Renal cortex interstitium (tissue), 15 donors: ENCODE results near the gene STX17. TPM values are rescaled to one million over a fixed set of nuclear protein-coding genes. Genes with fewer than 3 reads are reported as not detected.
"Not testable (repeated sequence)": the region's sequence is repeated elsewhere in the genome, so short reads cannot be mapped to it uniquely, and the experiment has no call there.

Source experiments
- DNase-seq, 11 donors: peaks; one replicate each; pipeline ENCODE4 v3.0.0-alpha.2; 2013; ENCODE audit warnings: low read depth in 9 of 11, low spot score in 4 of 11; ENCODE audit errors: extremely low read depth in 1 of 11
- long read RNA-seq, 16 experiments: transcript quantifications; one replicate each; lab custom pipeline, GENCODE V29; 2026
- polyA plus RNA-seq, 3 donors: library from polyadenylated mRNA; unstranded; fragments of 120-200 nt; gene quantifications; one replicate each; pipeline ENCODE4 v1.2.1, GENCODE V29; 2013; ENCODE audit not compliant: insufficient read length in 3 of 3

The STX17 gene
- 10 to 100 TPM; 23.1 to 38.1 (median 27.9) TPM for polyA plus RNA-seq
- long read RNA-seq, donor 1, partial matches to known transcripts = 0 of 2 reads
- long read RNA-seq, donor 1, other reads (novel, unspliced or antisense) = 0 of 2 reads
- long read RNA-seq, donor 2, transcript STX17-201 (8 exons, 2,713 nt) = major isoform, 7 of 10 reads
- long read RNA-seq, donor 2, partial matches to known transcripts = 0 of 10 reads
- long read RNA-seq, donor 2, other reads (novel, unspliced or antisense) = 0 of 10 reads
- long read RNA-seq, donor 3, transcript STX17-201 (8 exons, 2,713 nt) = major isoform, 6 of 23 reads
- long read RNA-seq, donor 3, partial matches to known transcripts = 16 of 23 reads
- long read RNA-seq, donor 3, other reads (novel, unspliced or antisense) = 0 of 23 reads
- long read RNA-seq, donor 4, transcript STX17-201 (8 exons, 2,713 nt) = major isoform, 5 of 13 reads
- long read RNA-seq, donor 4, partial matches to known transcripts = 8 of 13 reads
- long read RNA-seq, donor 4, other reads (novel, unspliced or antisense) = 0 of 13 reads
- long read RNA-seq, donor 5 = 0 reads
- long read RNA-seq, donor 6, transcript STX17-201 (8 exons, 2,713 nt) = major isoform, 8 of 12 reads
- long read RNA-seq, donor 6, partial matches to known transcripts = 0 of 12 reads
- long read RNA-seq, donor 6, other reads (novel, unspliced or antisense) = 0 of 12 reads
- long read RNA-seq, donor 7, transcript STX17-201 (8 exons, 2,713 nt) = major isoform, 9 of 9 reads
- long read RNA-seq, donor 7, partial matches to known transcripts = 0 of 9 reads
- long read RNA-seq, donor 7, other reads (novel, unspliced or antisense) = 0 of 9 reads
- long read RNA-seq, donor 8, partial matches to known transcripts = 0 of 8 reads
- long read RNA-seq, donor 8, other reads (novel, unspliced or antisense) = 0 of 8 reads
- long read RNA-seq, donor 9, partial matches to known transcripts = 0 of 4 reads
- long read RNA-seq, donor 9, other reads (novel, unspliced or antisense) = 0 of 4 reads
- long read RNA-seq, donor 10, transcript STX17-201 (8 exons, 2,713 nt) = major isoform, 5 of 17 reads
- long read RNA-seq, donor 10, partial matches to known transcripts = 10 of 17 reads
- long read RNA-seq, donor 10, other reads (novel, unspliced or antisense) = 0 of 17 reads
- long read RNA-seq, donor 11, transcript STX17-201 (8 exons, 2,713 nt) = major isoform, 5 of 5 reads
- long read RNA-seq, donor 11, partial matches to known transcripts = 0 of 5 reads
- long read RNA-seq, donor 11, other reads (novel, unspliced or antisense) = 0 of 5 reads
- long read RNA-seq, donor 12, partial matches to known transcripts = 0 of 1 reads
- long read RNA-seq, donor 12, other reads (novel, unspliced or antisense) = 0 of 1 reads
- long read RNA-seq, donor 13 = 0 reads
- long read RNA-seq, donor 14, partial matches to known transcripts = 0 of 3 reads
- long read RNA-seq, donor 14, other reads (novel, unspliced or antisense) = 0 of 3 reads
- long read RNA-seq, donor 15, partial matches to known transcripts = 0 of 1 reads
- long read RNA-seq, donor 15, other reads (novel, unspliced or antisense) = 0 of 1 reads
- long read RNA-seq, donor 16, transcript STX17-201 (8 exons, 2,713 nt) = major isoform, 8 of 30 reads
- long read RNA-seq, donor 16, transcript STX17-209 (2 exons, 858 nt) = minor isoform, 5 of 30 reads
- long read RNA-seq, donor 16, partial matches to known transcripts = 16 of 30 reads
- long read RNA-seq, donor 16, other reads (novel, unspliced or antisense) = 0 of 30 reads

DNA sequence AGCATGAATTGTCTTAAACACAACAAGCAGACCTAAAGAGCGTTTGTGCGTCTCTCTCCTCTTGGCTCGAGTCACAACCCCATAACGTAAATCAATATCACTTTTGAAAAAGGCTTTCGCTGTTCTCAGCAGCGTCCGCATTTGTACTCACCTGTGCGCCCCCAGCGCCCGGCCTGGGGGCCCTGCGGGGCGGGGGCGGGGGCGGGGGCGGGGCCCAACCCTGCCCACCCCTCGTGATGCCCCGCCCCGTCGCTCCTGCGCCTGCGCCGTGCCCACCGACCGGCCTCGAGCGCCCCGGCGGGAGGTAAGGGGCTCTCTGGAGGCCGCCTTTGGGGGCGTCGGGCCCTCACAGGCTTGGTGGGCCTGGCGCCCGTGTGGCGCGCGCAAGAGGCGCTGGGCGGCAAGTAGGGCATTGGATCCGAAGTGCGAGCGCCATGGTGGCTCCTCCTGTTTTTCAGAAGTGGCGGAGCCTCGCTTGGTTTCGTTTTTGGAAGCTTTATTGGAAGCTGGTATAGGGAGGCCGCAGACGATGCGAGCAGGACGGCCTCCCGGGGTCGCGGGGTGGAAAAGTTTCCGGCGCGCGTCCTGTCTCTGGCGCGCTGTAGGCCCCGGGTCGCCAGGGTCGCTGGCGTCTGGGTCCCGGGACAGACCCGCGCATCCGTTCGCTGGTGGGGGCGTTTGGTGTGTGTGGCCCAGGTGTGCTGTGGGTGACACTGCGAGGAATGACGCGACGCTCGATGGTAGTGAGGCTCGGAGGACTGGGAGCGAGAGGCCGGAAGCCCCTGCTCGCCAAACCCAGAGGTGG is at the start of gene STX17:
Gene STX17 (plus strand): TSS at position 252 of the 805 bp plus-strand sequence. CDS start 8,586 bp downstream, outside the sequence.
- DNase-seq = peak; percentile 31 to 81 (median 70)

DNA sequence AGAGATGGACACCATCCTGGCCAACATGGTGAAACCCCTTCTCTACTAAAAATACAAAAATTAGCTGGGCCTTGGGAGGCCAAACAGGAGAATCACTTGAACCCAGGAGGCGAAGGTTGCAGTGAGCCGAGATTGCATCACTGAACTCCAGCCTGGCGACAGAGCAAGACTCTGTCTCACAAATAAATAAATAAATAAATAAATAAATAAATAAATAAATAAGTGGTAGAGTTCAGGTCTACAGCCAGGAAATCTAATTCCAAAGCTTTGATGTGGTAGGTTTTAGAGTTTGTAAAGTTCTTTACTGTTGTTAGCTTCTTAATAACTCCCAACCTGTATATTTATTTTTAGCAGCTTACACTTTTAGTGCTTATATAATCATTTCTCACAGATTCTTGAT is 48.9 kb upstream of the STX17 start:
- not testable (repeated sequence) for DNase-seq

DNA sequence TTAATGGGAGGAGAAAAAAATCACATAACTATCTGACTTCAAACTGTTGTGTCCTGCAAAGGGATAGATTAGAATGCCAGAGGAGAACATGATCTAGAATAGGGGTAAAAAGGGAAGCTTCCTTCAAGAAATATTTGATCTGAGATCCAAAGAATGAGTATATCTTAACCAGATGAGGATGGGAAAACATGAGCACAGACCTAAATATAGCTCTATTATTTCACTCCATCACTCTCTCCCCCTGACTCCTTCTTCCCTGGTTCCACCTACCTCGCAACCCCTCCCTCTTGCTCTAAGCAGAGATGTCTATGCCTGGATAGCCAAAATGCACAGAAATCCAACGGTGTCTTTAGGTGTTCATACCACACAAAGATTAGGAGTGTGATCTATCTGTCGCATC is 48.4 kb upstream of the STX17 start:
- no peak for DNase-seq

DNA sequence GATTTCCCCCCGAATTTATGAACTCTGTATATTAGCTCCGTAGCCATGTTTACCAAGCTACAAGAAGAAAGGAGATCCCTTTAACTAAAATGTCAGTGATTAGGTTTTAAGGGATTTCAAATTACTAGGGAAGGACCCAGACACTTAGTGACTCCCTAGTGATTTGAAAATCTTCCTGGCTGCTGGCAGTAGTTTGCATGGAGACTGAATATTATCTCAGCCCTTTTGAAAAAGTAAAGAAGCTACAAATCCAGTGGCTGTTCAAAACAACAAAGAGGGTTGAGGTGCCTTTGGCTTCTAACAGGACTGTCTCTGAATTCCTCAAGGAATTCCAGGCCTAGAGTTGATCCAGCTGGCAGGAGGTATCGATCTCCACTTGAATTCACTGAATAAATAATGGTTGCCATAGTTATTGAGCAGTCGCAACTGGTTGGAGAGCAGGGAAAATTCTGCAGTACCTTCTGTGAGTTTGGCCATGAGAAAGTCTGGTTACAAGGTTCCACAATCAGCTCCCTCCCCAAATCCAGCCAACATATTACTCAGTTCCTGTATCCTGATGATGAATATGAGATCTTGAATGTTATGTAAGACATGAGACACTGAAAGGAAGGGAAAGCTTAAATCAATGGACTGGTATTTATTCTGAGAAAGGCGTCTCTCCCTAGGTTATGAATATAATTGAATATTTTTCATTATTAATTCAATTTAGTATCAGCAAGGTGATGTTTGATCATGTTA is 47.0 kb upstream of the STX17 start:
- no peak for DNase-seq

DNA sequence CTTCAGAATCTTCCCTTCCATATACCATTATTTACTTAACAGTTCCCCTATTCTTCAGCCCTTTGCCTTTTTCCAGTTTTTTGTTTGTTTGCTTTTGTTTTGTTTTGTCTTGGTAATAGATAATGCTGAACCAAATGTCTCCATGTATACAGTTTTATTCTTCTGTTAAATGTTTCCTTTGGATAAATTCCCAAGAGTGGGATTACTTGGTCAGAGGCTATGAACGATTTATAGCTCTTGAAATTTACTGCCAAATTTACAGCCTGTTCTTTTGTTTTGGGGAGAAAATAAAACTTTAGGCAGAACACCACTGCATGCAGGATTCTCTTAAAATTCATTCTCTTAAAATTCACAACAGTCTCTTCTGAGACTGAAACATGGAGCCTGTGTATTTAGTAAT is 46.2 kb upstream of the STX17 start:
- DNase-seq = peak in 9 of 11 donors; percentile 7 to 57 (median 32)

DNA sequence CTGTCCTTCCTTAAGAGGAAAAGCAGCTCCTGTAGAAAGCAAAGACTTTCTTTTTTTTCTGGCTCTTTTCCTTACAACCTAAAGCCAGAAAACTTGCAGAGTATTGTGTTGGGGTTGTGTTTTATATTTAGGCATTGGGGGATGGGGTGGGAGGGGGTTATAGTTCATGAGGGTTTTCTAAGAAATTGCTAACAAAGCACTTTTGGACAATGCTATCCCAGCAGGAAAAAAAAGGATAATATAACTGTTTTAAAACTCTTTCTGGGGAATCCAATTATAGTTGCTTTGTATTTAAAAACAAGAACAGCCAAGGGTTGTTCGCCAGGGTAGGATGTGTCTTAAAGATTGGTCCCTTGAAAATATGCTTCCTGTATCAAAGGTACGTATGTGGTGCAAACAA is 42.5 kb upstream of the STX17 start:
- no peak for DNase-seq

DNA sequence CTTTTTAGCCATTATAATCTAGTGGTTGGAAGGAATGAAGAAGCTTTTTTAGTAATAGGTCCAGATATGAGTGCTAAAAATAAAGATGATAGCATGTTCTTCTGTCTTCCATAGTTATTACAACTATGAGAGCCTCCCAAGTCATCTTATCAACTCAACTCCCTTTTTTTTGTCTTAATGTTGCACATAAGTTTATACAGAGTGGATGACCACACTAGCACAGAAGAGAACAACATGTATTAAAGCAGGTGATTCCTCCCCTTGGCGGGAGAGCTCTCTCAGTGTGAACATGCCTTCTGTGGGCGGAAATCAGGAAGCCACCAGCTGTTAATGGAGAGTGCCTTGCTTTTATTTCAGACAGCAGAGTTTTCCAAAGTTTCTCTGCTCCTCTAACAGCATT is 40.1 kb upstream of the STX17 start:
- no peak for DNase-seq

DNA sequence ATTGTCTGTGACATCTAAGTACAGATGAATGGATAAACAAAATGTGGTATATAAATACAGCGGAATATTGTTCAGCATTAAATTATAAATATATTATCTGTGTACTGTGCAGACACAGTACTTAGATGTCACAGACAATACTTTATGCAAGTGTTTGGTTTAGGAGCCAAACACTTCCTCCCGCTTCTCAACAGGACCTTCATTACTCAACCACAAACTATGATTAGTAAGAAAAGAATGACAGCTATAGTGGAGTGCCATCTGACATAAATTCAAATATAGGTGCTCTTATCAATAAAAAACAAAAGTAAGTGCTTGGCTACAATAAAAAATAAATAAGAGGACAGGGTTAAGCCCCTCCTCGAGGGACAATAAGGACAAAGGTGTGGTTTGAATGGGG is 38.9 kb upstream of the STX17 start:
- DNase-seq = no peak

DNA sequence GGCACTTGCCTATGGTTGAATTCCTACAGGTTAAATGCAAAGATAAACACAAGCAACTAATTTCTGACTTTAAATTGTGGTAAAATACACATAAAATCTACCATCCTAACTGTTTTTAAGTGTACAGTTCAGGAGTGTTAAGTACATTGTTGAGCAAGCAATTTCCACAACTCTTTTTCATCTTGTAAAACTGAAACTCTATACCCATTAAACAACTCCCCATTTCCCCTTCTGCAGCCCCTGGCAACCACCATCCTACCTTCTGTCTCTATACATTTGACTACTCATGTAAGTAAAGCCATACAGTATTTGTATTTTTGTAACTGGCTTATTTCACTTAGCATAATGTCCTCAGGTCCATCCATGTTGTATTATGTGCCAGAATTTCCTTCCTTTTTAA is 38.5 kb upstream of the STX17 start:
- DNase-seq = no peak

DNA sequence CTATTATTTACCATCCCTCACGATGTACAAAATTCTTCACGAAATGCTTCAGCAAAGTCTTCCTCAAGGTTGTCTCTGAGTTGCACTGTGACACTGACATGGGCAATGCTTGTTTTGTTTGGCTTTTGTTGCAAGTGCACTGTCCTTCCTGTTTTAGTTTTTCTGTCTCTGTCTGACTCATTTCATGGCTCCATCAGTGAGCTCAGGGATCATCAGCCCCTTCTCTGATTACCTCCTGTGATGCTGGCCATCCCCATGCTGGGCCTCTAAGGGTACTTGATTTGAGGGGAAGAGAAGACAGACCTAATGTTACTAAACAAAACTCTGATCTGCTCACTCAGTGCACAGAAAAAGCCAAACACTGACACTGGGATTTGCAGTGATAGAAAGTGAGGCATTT is 37.6 kb upstream of the STX17 start:
- no peak for DNase-seq

DNA sequence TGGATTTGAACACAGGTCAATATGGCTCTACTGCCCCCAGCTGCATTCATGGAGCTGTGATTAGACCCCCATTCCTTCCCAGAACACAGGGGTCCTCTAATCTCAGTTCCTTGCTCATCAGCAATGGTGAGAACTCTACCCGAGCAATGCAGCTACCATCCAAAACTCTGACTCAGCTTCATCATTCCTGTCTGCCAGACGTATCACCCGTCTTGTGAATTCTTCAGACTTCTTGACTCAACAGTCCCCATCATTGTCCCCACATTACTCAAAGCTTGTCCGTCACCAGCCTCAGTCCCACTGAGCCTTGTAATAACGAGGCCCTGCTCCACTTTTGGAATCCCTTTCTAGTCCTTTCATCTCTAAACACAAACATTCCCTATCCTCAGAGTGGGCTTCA is 36.3 kb upstream of the STX17 start:
- no peak for DNase-seq

DNA sequence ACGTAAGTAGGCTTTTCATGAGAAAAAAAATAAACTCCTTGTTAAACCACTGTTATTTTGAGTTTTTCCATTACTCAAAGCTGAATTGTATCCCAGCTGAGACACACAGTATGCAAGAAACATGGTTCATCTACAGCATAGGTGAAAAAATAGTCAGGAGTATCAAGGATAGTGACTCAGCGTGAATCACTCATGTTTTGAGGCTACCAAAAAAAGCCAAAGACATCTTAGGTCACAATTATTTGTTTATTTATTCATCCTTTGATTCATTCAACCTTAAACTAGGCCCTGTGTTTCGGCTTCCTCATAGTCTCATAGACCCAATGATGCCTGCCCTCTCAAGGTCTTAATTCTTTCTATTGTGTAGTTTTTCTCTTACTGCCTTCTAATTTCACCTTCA is 32.9 kb upstream of the STX17 start:
- no peak for DNase-seq

DNA sequence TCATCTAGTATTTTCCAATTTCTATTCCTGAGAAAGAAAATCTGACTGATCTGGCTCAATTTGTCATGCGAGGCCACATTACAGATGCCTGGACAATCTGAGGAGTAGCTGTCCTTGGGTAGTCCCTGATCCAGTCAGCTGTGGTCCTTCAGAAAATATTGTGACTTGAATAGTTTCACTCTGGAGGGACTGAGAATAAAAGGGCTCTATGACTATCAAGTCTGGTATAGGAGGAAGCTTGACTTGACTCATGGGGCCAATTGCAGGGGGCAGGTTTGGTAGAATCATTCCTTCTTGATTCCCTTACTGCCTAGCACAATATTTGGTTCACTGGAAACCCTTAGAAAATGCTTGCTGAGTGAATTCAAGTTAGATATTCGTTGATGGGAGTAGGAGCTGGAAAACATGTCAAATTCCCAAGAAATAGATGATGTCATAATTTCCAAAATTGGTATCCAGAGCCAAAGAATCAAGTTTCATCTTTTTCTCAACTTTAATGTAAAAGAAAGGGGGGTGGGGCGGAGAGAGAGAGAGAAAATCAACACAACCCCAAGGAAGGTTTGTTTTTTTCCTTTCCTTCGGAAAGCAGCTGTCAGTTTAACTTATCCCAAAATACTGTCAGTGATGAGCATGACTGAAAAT is 32.4 kb upstream of the STX17 start:
- DNase-seq = no peak

DNA sequence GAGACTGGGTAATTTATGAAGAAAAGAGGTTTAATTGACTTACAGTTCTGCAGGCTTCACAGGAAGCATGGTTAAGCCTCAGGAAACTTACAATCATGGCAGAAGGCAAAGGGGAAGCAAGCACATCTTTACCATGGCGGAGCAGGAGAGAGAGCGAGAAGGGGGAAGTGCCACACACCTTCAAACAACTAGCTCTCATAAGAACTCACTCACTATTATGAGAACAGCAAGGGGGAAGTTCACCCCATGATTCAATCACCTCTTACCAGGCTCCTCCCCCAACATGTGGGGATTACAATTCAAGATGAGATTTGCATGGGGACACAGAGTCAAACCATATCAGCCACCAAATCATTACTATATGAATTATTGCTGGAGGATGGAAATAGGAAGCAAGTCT is 30.3 kb upstream of the STX17 start:
- DNase-seq = no peak

DNA sequence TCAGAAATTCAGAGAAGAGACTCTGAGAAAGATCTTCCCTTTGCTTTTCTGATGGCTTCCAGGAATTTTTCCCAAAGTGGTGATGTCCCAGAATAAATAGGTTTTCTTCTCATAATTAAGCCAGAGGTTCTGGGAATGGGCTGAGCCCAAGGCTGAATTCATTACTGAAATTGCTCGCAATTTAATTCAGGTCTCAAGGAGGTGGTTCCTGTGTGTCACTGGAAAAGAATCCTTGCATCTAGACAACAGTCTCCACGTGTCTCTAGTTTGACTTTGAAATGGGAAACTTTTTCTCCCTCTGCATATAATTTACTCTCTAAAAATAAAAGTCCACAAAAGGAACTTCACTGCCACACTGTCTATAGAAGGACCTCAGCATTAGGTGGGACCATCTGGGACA is 27.8 kb upstream of the STX17 start:
- DNase-seq = no peak

DNA sequence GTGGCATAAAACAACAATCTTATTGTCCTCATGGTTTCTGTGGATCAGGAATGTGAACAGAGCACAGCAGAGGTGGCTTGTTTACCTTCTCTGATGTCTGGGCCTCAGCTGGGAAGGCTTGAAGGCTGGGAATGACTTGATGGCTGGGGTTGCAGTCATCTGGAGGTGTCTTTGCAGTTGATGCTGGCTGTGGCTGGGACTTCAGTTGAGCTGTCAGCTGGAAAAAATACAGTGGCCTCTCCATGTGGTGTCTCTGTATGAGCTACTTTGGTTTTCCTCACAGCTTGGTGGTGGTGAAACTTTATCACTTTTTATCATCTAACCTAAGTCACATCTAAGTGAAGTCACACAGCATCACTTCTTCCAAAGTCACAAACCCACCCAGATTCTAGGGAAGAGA is 24.7 kb upstream of the STX17 start:
- no peak for DNase-seq

DNA sequence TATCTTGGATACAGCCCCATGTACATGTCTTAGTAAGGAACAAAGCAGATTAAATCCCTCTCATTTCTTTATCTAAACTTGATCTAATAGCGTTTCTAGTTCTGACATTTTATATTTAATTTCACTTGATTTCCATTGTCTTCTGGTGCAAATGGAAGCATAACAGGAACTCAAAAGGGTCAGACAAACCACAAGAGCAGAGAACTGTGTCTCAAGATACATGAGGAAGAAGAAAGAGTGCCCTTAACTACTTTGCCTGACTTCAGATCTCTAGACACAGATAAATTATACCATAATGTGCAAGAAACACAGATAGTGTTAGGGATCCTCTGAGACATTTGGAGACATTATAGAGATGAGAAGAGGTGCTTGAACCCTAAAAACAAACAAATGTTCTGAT is 20.7 kb upstream of the STX17 start:
- no peak for DNase-seq
